Lung (tissue), 12 donors: ENCODE measurements around the gene APOBEC3F. TPM values are rescaled to one million over a fixed set of nuclear protein-coding genes. Genes with fewer than 3 reads are reported as not detected.

Experiments
- ATAC-seq: fragments of 200-7000 bp; cut with Tn5 transposase; one replicate; pipeline ENCODE4 v1.9.1; 2020; ENCODE audit warnings: moderate number of reproducible peaks; ENCODE audit not compliant: insufficient read depth, low FRiP score
- DNase-seq, 3 donors: peaks; one replicate each; pipeline ENCODE4 v3.0.0-alpha.2; 2013 to 2017
- H3K27ac ChIP-seq, 2 donors: one replicate each; pipeline ENCODE4 v1.5.1; 2013; ENCODE audit warnings: mild to moderate bottlenecking in 2 of 2, moderate library complexity in 2 of 2, control low read depth in 1 of 2, inconsistent platforms in 1 of 2, low read depth in 1 of 2, low read length in 1 of 2
- H3K27me3 ChIP-seq, 3 donors: one replicate each; pipeline ENCODE4 v1.5.1; 2013; ENCODE audit warnings: low read length in 2 of 3; ENCODE audit not compliant: control insufficient read depth in 3 of 3, insufficient read depth in 3 of 3
- H3K36me3 ChIP-seq, 4 donors: one replicate each; pipeline ENCODE4 v1.5.1; 2013; ENCODE audit warnings: low read length in 4 of 4, mild to moderate bottlenecking in 1 of 4, moderate library complexity in 1 of 4; ENCODE audit not compliant: control insufficient read depth in 4 of 4, insufficient read depth in 4 of 4
- H3K4me1 ChIP-seq, 5 donors: one replicate each; pipeline ENCODE4 v1.5.1; 2013; ENCODE audit warnings: low read length in 5 of 5, mild to moderate bottlenecking in 2 of 5, moderate library complexity in 1 of 5; ENCODE audit not compliant: control insufficient read depth in 5 of 5, insufficient read depth in 5 of 5
- H3K4me3 ChIP-seq: one replicate; pipeline ENCODE4 v1.5.1; 2013; ENCODE audit warnings: mild to moderate bottlenecking, control low read depth, moderate library complexity
- H3K9ac ChIP-seq, 2 donors: one replicate each; pipeline ENCODE4 v1.5.1; 2013; ENCODE audit warnings: low read length in 2 of 2, control low read depth in 1 of 2; ENCODE audit not compliant: insufficient read depth in 1 of 2
- H3K9me3 ChIP-seq, 4 donors: one replicate each; pipeline ENCODE4 v1.5.1; 2013; ENCODE audit warnings: low read length in 3 of 4, mild to moderate bottlenecking in 1 of 4, moderate library complexity in 1 of 4; ENCODE audit not compliant: control insufficient read depth in 4 of 4, insufficient read depth in 3 of 4
- CTCF ChIP-seq: IDR thresholded peaks from 2 replicates; pipeline ENCODE4 v1.5.1; 2012; ENCODE audit warnings: mild to moderate bottlenecking; ENCODE audit errors: control extremely low read depth, extremely low read depth
- WGBS, 2 donors: extraction: QIAGEN DNeasy Blood & Tissue Kit; methylation state at CpG; one replicate each; pipeline ENCODE4 v1.1.7; 2013; 5-methylcytosine and 5-hydroxymethylcytosine counted together
- polyA plus RNA-seq, 2 donors: library from polyadenylated mRNA; stranded (reverse); fragments of 200-250 nt; gene quantifications; one replicate each; pipeline ENCODE4 v1.2.1, GENCODE V29; 2013
- total RNA-seq, 2 donors: library from RNA; depleted of rRNA in 1 of 2; stranded (reverse); fragments of >200 nt in 1 of 2; gene quantifications; one replicate each; pipeline ENCODE4 v1.2.1, GENCODE V29; 2014 to 2021
- donor health status: control.
- donor health status: control.
- donor health status: Bipolar disorder and iron deficiency.
- donor health status: healthy.
- donor health status: DM: yes; HTN: yes; CAD: no.

Gene APOBEC3F
- total and polyA plus RNA-seq, 4 donors, result 3.6 to 12.1 (median 6.0) TPM

GRCh38 chr22:39090426-39091064, 49.9 kb downstream of the APOBEC3F start:
- Histone ChIP-seq H3K27ac (peak overlapping the region in 1 of 2 donors; percentile 26), H3K27me3 (no peaks in the 10 kb centered on the region), H3K9ac (no peak overlapping the region), H3K4me3 (no peak overlapping the region), H3K4me1 (no peaks in the 10 kb centered on the region), H3K9me3 (no peaks in the 10 kb centered on the region), H3K36me3 (no peaks in the 10 kb centered on the region)
- TF ChIP-seq CTCF, result no peak
- DNase-seq, result no peak
- ATAC-seq, result peak; percentile 7
- 48 to 58% methylated on average over 15 of the region's 15 CpGs for WGBS, 2 donors

GRCh38 chr22:39091126-39092081, 50.7 kb downstream of the APOBEC3F start:
- Histone ChIP-seq H3K27ac (no peak overlapping the region), H3K4me3 (no peak overlapping the region)
- no peak for DNase-seq

GRCh38 chr22:39092111-39092862, 51.6 kb downstream of the APOBEC3F start:
- no peak for ATAC-seq
- no peak overlapping the region for H3K4me3 ChIP-seq
- H3K27ac ChIP-seq, result no peak overlapping the region

More at GRCh38 chr22:39091126-39092081, 50.7 kb downstream of the APOBEC3F start:
- Histone ChIP-seq H3K36me3 (no peaks in the 10 kb centered on the region), H3K27me3 (no peaks in the 10 kb centered on the region), H3K9ac (no peak overlapping the region), H3K4me1 (no peaks in the 10 kb centered on the region), H3K9me3 (no peaks in the 10 kb centered on the region)
- TF ChIP-seq CTCF, result no peak
- WGBS, 2 donors, result 73 to 85% methylated on average over 23 of the region's 23 CpGs
- no peak for ATAC-seq

More at GRCh38 chr22:39092111-39092862, 51.6 kb downstream of the APOBEC3F start:
- no peaks in the 10 kb centered on the region for H3K9me3 ChIP-seq
- peaks cover 0 to 1% (median 0%) of the 10 kb centered on the region in 5 donors for H3K4me1 ChIP-seq
- whole genome bisulfite sequencing, 2 donors, result 49 to 64% methylated on average over 8 of the region's 8 CpGs
- no peaks in the 10 kb centered on the region for H3K27me3 ChIP-seq
- H3K9ac ChIP-seq, result no peak overlapping the region
- H3K36me3 ChIP-seq, result no peaks in the 10 kb centered on the region
- TF ChIP-seq CTCF, result no peak
- DNase-seq, result no peak
